Lower leg skin (tissue), 3 donors: ENCODE measurements around the gene P4HA1.

ENCODE experiments used
- CTCF ChIP-seq, 3 donors: fragments of 450-650 bp; IDR thresholded peaks; one replicate each; pipeline ENCODE4 v1.5.1; 2016; ENCODE audit warnings: antibody characterized with exemption in 3 of 3, mild to moderate bottlenecking in 3 of 3, moderate library complexity in 2 of 3
- POLR2A ChIP-seq, 2 donors: fragments of 450-650 bp; IDR thresholded peaks; one replicate each; pipeline ENCODE4 v1.6.1; 2016 to 2017; ENCODE audit warnings: antibody characterized with exemption in 2 of 2, mild to moderate bottlenecking in 1 of 2, moderate library complexity in 1 of 2

DNA sequence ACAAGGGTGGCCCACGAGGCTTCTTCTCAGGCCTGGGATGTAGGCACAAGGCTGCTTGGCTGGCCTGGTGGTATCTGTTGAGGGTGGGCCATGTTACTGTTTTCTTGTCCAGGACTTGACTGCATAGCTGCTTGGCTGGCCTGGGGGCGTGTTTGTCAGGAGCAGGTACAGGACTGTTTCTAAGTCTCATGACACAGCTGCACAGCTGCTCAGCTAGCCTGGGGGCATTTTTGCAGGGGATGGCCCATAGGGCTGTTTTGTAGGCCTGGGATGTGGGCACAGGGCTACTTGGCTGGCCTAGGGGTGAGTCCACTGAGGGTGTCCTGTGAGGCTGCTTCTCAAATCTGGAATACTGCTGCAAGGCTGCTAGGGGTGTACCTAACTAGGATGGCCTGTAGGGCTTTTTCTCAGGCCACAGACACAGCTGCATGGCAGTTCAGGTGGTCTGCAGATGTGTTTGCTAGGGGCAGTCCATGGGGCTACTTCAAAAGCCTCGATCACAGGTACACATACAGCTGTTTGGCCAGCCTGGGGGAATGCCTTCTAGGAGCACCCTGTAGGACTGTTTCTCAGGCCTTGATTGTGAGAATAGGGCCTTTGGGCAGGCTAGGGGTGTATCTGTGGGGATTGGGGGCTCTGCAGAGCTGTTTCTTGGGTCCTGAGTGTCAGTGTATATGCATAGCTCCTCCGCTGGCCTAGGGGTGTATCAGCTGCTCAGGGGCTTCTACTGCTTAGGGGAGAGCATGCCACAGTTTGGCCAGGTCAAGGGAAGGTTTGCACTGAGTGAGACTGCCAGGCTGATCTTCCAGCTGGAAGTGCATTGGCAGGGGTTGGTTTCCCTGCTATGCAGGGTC, 115.4 kb downstream of the P4HA1 start:
- TF ChIP-seq CTCF (IDR thresholded peaks at IDR 0.05) (no peak), POLR2A (IDR thresholded peaks at IDR 0.05) (no peak)
